Activated CD4-positive, alpha-beta T cell treated with anti-CD3 and anti-CD28 coated beads, Interleukin-2, amount 10 ng/mL, durations not matched to agents 24 days and 14 days (primary cell): Measurements from ENCODE around the gene ARPP21. TPM values are rescaled to one million over a fixed set of nuclear protein-coding genes. Genes with fewer than 3 reads are reported as not detected.
A peak's percentile ranks its signal among the peaks of the same experiment; 100 is the strongest.

ENCODE experiments used
- DNase-seq: peaks from one replicate; pipeline ENCODE4 v3.0.0; 2022
- H3K27ac Mint-ChIP-seq: one replicate; pipeline ENCODE4 v1.8.0; 2022; ENCODE audit warnings: mild to moderate bottlenecking, mixed read lengths
- H3K27me3 Mint-ChIP-seq: one replicate; pipeline ENCODE4 v1.8.0; 2022; ENCODE audit warnings: mixed read lengths
- H3K36me3 Mint-ChIP-seq: one replicate; pipeline ENCODE4 v1.8.0; 2022; ENCODE audit warnings: low read depth, mild to moderate bottlenecking, mixed read lengths
- H3K4me1 Mint-ChIP-seq: one replicate; pipeline ENCODE4 v1.8.0; 2021; ENCODE audit warnings: mixed read lengths
- H3K4me3 Mint-ChIP-seq: one replicate; pipeline ENCODE4 v1.8.0; 2022; ENCODE audit warnings: mild to moderate bottlenecking, moderate library complexity, mixed read lengths
- H3K9me3 Mint-ChIP-seq: one replicate; pipeline ENCODE4 v1.8.0; 2021; ENCODE audit warnings: mixed read lengths
- intact Hi-C: fragments of 100-400 bp; cut with micrococcal nuclease; formaldehyde crosslinking; loops from one replicate; pipeline ENCODE4 v1.15.1; 2023
- total RNA-seq: library from RNA; stranded (reverse); gene quantifications from 2 replicates; pipeline ENCODE4 v1.2.3, GENCODE V29; 2022

Gene ARPP21
- total RNA-seq, 1 donor from 2014 or later: not detected

DNA sequence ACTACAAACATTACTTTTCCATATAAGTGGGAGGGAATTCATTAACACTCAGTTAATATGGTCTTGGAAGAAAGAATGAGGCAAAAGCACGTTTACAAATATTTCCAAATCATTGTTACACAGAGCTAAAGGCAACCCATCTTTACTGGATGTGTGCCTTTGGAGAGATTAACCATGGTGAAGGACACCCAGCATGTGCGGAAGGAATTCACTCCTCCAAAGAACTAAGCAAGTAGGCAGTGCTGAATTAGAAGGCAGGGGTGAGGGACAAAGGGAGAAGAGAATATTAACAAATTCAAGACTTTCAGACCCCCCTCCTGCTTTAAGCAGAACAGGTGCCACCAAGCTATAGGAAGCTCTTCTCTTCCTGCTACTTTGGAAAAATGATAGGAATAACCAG, 10.1 kb downstream of the ARPP21 start:
- Mint-ChIP-seq H3K27me3 (no peaks in the 10 kb centered on the region), H3K4me1 (no peaks in the 10 kb centered on the region), H3K9me3 (no peaks in the 10 kb centered on the region), H3K4me3 (no peak overlapping the region), H3K36me3 (no peaks in the 10 kb centered on the region), H3K27ac (no peak overlapping the region)
- intact Hi-C loops: no loop called here
- DNase-seq: no peak

DNA sequence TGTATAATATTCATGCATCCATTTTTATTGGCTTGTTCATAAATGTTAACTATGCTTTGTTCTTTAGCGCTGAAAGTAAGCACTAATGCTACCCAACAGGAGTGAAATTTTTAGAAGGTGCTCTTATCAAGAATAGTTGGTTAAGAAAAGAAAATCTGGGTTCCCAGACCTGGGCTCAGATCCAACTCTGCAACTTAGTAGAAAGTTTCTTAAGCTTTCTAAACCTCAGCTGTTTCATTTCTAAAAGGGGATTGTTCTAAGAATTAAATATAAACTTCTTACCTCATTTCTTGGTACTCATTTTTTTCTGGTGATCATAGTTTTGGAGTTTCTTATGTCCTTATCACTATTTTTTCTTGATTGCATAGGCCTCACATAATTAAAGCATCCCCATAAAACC, 12.1 kb downstream of the ARPP21 start:
- H3K9me3 Mint-ChIP-seq: no peaks in the 10 kb centered on the region
- H3K36me3 Mint-ChIP-seq: no peaks in the 10 kb centered on the region
- H3K4me1 Mint-ChIP-seq: no peaks in the 10 kb centered on the region
- intact Hi-C loops: no loop called here
- H3K27me3 Mint-ChIP-seq: no peaks in the 10 kb centered on the region
- DNase-seq: no peak
- no peak overlapping the region for H3K4me3 Mint-ChIP-seq
- no peak overlapping the region for H3K27ac Mint-ChIP-seq

DNA sequence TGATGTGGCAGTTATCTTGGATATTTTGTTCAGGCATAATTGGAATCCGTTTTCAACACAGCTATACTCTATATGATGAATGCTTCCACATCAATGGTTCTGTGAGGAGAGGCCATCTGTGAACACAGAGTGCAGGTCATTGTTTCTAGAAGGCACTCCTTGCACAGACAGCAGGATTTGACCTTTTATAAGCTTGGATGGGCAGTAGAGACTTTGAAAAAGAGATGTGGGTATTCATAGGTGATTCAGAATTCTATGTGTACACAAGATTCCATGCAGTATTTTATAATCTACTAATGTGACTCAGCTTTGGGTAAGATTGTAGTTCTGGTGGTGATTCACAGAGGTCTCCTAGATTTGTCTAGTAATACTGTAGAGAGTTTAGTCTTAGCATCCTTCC, 12.5 kb downstream of the ARPP21 start:
- intact Hi-C loops: no loop called here
- H3K4me1 Mint-ChIP-seq: no peaks in the 10 kb centered on the region
- H3K36me3 Mint-ChIP-seq: no peaks in the 10 kb centered on the region
- no peak overlapping the region for H3K27ac Mint-ChIP-seq
- H3K9me3 Mint-ChIP-seq: no peaks in the 10 kb centered on the region
- no peaks in the 10 kb centered on the region for H3K27me3 Mint-ChIP-seq
- no peak overlapping the region for H3K4me3 Mint-ChIP-seq
- DNase-seq: no peak

DNA sequence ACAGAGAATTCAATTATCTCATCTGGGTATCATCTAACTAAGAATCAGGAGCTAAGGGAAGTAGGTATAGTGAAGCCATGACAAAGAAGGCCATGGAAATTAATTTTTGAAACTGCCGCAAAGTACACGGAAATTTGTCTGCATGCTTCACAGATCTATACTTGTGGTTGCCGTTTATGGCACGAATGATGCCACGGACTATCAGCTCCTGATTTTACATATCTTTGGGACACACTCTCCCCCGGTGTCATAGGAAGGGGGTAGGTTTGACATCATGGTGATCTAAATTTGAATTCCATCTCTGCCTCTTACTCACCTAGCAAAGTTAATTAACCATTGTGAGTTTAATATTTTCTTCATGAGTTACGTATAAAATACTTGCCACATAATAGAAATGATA, 14.0 kb downstream of the ARPP21 start:
- no peaks in the 10 kb centered on the region for H3K36me3 Mint-ChIP-seq
- intact Hi-C loops: no loop called here
- no peaks in the 10 kb centered on the region for H3K9me3 Mint-ChIP-seq
- no peaks in the 10 kb centered on the region for H3K27me3 Mint-ChIP-seq
- no peak for DNase-seq
- H3K27ac Mint-ChIP-seq: no peak overlapping the region
- no peak overlapping the region for H3K4me3 Mint-ChIP-seq
- H3K4me1 Mint-ChIP-seq: no peaks in the 10 kb centered on the region

DNA sequence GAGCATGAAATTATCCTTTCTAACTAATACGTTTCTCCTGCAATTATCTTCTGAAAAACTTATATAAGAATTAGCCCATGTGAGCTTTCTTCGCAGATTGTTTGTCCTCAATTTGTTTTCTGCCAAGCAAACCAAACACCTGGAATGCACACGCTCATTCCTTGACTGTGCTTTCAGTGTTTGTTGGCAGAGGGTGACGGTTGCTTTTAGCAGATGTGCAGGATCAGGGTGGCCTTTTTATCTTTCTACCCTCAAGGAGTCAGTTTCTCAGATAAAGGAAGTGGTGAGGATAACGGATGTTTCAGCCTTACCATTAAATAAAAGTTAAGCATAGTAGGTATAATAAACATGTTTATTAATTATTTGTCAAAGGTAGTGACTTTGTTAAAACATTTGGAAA, 15.2 kb downstream of the ARPP21 start:
- no peak for DNase-seq
- Mint-ChIP-seq H3K27ac (no peak overlapping the region), H3K36me3 (no peaks in the 10 kb centered on the region), H3K27me3 (no peaks in the 10 kb centered on the region), H3K9me3 (no peaks in the 10 kb centered on the region), H3K4me3 (no peak overlapping the region), H3K4me1 (no peaks in the 10 kb centered on the region)
- intact Hi-C loops: no loop called here

DNA sequence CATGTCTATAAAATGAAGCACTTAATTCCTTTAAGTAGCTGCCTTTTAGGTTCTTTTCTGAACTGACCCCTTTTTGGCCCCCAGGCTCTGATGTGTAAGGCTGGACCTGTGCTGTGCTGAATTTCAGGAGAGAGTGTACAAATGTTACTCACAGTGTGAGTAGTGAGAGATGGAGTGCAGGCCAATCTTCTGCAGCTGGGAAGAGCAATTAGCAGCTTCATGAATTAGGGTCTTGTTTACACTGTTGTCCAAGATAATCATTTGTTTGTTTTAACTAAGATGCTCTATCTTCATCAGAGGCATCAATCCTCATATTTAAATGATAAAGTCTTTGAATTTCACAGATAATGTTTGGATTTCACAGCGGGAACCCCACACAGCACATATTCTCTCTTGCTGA, 19.4 kb downstream of the ARPP21 start:
- H3K27ac Mint-ChIP-seq: no peak overlapping the region
- H3K4me1 Mint-ChIP-seq: no peaks in the 10 kb centered on the region
- no peaks in the 10 kb centered on the region for H3K9me3 Mint-ChIP-seq
- intact Hi-C loops: no loop called here
- no peak overlapping the region for H3K4me3 Mint-ChIP-seq
- H3K27me3 Mint-ChIP-seq: no peaks in the 10 kb centered on the region
- no peak for DNase-seq
- H3K36me3 Mint-ChIP-seq: no peaks in the 10 kb centered on the region

DNA sequence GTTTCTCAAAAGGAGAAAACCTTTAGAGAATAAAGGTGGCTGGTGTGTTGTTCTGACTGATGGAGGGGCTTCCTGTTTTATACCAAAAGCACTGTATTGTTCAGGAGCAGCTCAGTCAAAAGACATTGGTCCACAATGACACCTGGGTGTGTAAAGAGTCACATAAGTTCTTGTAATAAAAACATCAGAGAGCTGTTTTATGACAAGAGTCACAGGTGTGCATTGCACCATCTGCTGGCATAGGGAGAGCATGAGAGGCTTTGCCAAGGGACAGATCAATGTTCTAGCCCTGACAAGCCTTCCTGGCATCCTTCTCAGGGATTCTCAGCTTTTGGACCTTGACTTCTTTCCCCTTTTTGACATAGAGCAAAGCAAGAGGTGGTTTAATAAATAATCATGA, 20.4 kb downstream of the ARPP21 start:
- H3K27ac Mint-ChIP-seq: no peak overlapping the region
- DNase-seq: no peak
- H3K9me3 Mint-ChIP-seq: no peaks in the 10 kb centered on the region
- H3K4me1 Mint-ChIP-seq: no peaks in the 10 kb centered on the region
- H3K27me3 Mint-ChIP-seq: no peaks in the 10 kb centered on the region
- H3K4me3 Mint-ChIP-seq: no peak overlapping the region
- no peaks in the 10 kb centered on the region for H3K36me3 Mint-ChIP-seq
- intact Hi-C loops: no loop called here

DNA sequence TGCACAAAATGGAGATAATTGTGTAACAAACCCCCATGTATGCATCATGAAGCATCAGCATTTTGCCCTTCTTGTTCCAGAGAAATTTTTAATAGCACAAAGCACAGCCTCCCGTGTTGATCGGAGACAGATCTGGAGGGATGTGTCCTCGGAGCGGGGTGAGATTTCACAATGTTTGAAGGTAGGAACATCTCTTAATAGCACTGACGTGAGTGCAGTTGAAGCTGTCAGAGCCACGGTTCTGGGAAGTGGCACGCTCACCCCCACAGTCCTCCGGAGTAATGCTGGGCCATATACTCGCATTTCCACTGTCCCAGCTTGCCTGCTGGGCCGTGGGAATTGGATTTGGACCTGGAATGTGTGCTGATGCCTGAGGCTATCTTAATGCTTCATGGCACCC, 24.1 kb downstream of the ARPP21 start:
- Mint-ChIP-seq H3K36me3 (no peaks in the 10 kb centered on the region), H3K4me1 (no peaks in the 10 kb centered on the region), H3K27ac (no peak overlapping the region), H3K27me3 (no peaks in the 10 kb centered on the region), H3K9me3 (no peaks in the 10 kb centered on the region), H3K4me3 (no peak overlapping the region)
- intact Hi-C loops: no loop called here
- DNase-seq: no peak

DNA sequence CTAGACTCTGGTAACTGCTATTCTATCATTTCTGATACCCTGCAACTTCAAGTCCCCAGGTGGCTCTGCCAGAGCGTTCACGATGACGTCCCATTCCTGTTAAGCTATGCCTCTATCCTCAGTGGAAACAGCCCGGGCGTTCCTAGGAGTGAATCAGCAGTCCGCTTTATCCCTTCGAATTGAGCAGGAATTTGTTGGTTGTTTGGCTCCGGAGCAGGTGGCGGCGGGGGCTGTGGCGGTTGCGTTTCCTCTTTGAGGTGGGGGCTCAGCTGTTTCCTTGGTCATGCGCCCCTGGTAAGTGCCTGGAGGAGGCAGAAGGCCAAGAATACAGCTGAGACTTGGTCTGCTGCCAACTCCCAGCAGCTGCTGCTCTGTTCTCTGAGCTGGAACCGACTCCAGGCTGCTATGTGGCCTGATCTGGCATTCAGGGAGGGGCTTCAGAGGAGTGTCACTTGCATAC, 25.2 kb downstream of the ARPP21 start:
- no peak for DNase-seq
- Mint-ChIP-seq H3K36me3 (no peaks in the 10 kb centered on the region), H3K27ac (no peak overlapping the region), H3K4me3 (no peak overlapping the region), H3K4me1 (no peaks in the 10 kb centered on the region), H3K9me3 (no peaks in the 10 kb centered on the region), H3K27me3 (no peaks in the 10 kb centered on the region)
- intact Hi-C loops: no loop called here

DNA sequence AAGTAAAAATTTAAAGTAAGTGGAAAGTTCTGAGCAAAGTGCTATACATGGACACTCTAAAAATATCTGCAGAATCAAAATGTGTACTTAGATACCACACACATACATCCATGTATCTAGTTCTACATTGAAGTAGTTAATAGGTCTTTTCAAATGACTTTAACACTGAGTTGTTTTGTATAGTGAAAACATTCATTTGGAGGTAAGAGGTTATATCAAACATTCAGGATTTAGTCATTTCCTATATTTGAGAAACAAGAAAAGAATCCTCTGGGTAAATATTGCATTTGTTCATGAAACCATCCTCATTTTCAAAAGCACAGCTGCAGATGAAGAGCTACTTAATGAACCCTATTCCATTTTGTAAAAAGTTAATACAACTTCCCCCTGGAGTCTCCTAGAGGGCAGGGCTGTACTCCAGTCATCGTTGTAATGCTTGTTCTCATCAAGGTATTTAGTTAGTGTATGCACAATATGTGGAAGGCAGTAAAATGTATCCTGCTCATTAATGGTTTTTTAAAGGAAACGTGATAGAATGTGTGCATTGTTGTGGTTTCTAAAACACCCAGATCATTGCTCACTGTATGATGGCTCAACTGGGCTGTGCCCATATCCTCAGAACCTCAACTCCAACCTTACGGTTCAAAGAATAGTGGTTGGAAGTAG, 26.2 kb downstream of the ARPP21 start:
- H3K4me3 Mint-ChIP-seq: no peak overlapping the region
- intact Hi-C loops: no loop called here
- H3K27me3 Mint-ChIP-seq: no peaks in the 10 kb centered on the region
- no peaks in the 10 kb centered on the region for H3K9me3 Mint-ChIP-seq
- H3K36me3 Mint-ChIP-seq: no peaks in the 10 kb centered on the region
- no peak for DNase-seq
- H3K4me1 Mint-ChIP-seq: no peaks in the 10 kb centered on the region
- H3K27ac Mint-ChIP-seq: no peak overlapping the region

DNA sequence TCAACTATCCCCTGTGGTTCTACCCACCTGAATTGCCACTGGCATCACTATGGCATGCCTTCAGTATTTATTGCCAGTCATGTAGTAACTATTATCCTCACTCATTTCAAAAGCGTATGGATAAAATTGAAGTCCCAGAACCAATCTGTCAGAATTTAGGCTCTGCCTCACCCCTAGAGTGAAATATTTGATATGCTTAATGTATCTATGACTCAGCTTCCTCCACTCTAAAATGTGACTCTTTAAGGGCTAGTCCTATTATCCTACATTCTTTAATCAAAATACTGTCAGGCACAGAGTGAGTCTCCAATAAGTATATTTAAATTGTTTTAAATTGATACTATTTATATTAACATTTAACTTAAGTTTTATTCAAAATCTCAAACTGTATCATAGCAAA, 27.6 kb downstream of the ARPP21 start:
- Mint-ChIP-seq H3K9me3 (no peaks in the 10 kb centered on the region), H3K4me3 (no peak overlapping the region), H3K4me1 (no peaks in the 10 kb centered on the region), H3K36me3 (no peaks in the 10 kb centered on the region), H3K27me3 (no peaks in the 10 kb centered on the region), H3K27ac (no peak overlapping the region)
- DNase-seq: no peak
- intact Hi-C loops: no loop called here

DNA sequence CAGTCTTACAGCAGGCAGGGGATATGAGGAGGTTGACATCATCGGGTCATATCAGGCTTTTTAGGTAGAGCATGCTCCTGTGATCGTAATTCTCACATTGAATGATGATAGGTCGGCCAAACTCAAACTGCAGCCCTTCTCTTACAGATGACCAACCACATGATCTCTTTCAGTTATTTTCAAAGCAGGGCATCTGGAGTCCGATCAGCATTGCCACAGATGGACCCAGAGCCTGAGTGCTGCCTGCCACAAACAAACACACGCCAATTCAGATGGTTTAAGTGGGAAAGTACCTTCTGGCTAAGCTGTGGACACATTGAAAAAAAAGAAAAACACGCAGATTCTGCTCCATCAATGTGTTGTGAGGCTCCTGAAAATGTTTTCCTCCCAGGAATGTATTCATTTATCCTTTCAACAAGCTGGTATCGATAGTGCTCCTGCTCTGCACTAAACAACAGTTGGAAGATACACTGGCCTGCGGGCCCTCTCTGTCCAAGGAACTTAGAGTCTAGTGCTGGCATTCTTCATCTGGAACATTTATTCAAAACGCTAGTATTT, 31.2 kb downstream of the ARPP21 start:
- Mint-ChIP-seq H3K9me3 (no peaks in the 10 kb centered on the region), H3K4me3 (no peak overlapping the region), H3K27me3 (no peaks in the 10 kb centered on the region), H3K27ac (no peak overlapping the region), H3K36me3 (no peaks in the 10 kb centered on the region), H3K4me1 (no peaks in the 10 kb centered on the region)
- no peak for DNase-seq
- intact Hi-C loops: no loop called here

DNA sequence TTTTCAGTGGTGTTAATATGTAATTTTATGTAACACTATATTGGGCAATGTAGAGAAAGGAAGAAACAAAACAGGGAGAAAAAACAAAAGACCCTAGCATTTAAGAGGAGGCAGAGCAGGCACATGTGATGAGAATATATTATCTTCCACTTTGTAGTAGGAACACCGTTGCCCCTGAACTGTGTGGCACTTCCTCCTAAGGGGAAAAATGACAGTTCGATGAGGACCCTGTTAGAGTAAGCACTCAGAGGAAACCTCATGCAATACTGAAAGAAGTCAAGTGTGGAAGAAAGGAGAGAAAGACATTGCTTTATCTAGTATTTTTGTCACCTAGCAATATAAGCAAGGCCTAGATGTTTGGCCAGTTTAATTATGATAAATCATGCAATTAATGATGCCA, 32.2 kb downstream of the ARPP21 start:
- Mint-ChIP-seq H3K4me3 (no peak overlapping the region), H3K27me3 (no peaks in the 10 kb centered on the region), H3K36me3 (no peaks in the 10 kb centered on the region), H3K4me1 (no peaks in the 10 kb centered on the region), H3K9me3 (no peaks in the 10 kb centered on the region), H3K27ac (no peak overlapping the region)
- intact Hi-C loops: no loop called here
- no peak for DNase-seq

DNA sequence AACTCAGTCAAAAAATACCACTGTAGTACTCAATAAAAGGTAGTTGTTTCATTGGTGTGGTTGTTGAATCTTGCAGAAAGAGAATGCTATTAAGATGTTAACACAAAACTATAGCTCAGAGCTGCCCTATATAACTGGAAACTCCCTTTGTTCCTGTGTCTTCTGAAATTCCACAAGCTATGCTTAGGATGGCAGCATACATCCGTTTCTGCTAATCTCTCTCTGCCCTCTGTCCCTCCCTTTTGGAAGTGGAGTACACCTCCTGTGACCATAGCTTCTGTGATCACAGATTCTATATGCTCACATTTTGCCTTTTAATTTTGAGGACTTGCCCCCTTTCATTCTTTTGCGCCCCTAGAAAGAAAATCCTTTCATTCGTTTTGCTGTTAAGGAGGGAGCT, 33.7 kb downstream of the ARPP21 start:
- peak overlapping the region; percentile 63 for H3K27ac Mint-ChIP-seq
- intact Hi-C loops: no loop called here
- H3K27me3 Mint-ChIP-seq: no peaks in the 10 kb centered on the region

DNA sequence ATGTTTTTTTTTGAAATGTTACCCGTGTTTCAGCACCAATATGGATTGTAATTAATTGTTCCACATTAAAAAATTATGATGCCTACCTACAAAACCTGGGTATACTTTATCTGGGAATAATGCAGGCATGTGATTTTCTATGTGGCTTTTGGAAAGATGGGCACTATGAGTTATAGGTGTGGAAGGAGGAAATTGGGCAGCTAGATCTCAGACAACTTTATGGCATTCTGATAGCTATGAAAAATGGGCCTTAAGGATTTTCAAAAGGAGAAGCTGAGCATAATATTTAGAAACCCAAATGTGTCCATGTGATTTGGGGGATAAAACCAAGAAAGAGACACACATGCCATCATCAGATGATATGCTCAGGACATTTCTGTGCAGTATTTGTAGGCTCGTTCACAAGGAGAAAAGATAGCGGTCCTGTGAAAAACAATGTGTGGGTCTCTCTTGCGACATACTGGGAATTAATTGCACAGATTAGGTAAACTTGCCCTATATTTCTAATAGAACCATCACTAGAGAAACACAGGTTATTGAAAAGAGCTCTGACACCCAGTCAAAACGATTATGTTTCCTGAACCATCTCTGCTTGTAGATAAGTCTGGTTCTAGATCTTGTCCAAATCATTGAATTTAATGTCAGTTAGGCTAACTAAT, 35.3 kb downstream of the ARPP21 start:
- no peaks in the 10 kb centered on the region for H3K4me1 Mint-ChIP-seq
- H3K36me3 Mint-ChIP-seq: no peaks in the 10 kb centered on the region
- intact Hi-C loops: no loop called here
- H3K4me3 Mint-ChIP-seq: no peak overlapping the region
- H3K27ac Mint-ChIP-seq: no peak overlapping the region
- DNase-seq: no peak
- H3K27me3 Mint-ChIP-seq: no peaks in the 10 kb centered on the region
- no peaks in the 10 kb centered on the region for H3K9me3 Mint-ChIP-seq

More for the DNA sequence above, 33.7 kb downstream of the ARPP21 start:
- DNase-seq: no peak
- Mint-ChIP-seq H3K9me3 (no peaks in the 10 kb centered on the region), H3K4me3 (no peak overlapping the region), H3K4me1 (no peaks in the 10 kb centered on the region), H3K36me3 (no peaks in the 10 kb centered on the region)
